NCI-H2029 (cell line): ENCODE data around the gene SYT12.
"Not testable (repeated sequence)": the region's sequence is repeated elsewhere in the genome, so short reads cannot be mapped to it uniquely, and the experiment has no call there.

Experiments
- DNase-seq: peaks from one replicate; lab custom pipeline; 2025; lab: John Stamatoyannopoulos, UW

Gene SYT12

DNA sequence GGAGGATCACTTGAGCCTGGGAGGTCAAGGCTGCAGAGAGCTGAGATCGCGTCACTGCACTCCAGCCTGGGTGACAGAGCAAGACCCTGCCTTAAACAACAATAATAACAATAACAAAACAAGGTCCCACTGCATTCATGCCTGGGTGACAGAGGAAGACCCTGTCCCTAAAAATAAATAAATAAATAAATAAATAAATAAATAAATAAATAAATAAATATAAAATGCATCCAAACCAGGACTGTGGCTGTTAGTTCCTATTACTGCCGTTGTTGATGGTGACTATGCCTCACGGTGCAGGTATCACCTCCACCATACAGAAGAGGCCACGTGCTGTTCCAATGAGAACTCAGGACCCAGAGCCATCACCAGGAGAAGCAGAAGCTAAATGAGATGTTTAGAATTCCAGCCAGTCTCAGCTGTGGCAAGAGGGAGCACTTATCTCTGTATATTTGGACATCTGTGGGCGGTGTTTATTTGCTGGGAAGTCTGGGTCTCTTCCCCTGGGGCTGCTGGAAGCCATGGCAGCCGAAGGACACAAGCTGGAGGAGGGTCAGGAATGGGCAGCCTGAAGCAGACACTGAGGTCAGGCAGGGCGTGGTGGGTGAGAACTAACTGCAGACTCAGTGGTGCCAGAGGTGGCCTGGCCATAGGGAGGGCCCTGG is 26.2 kb upstream of the SYT12 start:
- no peak for DNase-seq

DNA sequence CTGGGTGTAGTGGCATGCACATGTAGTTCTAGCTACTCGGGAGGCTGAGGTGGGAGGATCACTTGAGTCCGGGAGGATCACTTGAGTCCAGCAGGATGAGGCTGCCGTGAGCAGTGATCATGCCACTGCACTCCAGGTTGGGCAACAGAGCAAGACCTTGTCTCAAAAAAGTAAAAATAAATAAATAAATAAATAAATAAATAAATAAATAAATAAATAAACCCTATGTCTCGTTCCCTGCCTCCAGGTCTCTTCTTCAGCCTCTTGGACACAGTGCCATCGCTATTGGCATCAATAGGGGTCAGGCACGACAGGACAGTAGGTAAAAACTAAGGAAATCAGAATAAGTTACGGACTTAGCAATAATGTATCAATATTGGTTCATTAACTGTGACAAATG is 23.4 kb upstream of the SYT12 start:
- no peak for DNase-seq

DNA sequence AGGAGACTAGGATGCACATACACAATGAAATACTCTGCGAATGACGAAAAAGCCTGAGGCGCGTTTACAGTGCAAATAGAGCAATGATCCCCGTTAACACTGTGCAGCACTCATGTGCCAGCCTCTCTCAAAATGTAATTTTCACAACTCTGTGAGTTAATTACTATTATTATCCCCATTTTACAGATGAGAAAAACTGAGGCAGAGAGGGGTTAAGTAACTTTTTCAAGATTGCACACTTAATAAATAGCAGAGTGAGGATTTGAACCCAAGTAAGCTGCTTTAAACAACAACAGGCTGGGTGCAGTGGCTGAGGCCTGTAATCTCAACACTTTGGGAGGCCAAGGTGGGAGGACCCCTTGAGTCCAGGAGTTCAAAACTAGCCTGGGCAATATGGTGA is 21.6 kb upstream of the SYT12 start:
- DNase-seq: no peak

DNA sequence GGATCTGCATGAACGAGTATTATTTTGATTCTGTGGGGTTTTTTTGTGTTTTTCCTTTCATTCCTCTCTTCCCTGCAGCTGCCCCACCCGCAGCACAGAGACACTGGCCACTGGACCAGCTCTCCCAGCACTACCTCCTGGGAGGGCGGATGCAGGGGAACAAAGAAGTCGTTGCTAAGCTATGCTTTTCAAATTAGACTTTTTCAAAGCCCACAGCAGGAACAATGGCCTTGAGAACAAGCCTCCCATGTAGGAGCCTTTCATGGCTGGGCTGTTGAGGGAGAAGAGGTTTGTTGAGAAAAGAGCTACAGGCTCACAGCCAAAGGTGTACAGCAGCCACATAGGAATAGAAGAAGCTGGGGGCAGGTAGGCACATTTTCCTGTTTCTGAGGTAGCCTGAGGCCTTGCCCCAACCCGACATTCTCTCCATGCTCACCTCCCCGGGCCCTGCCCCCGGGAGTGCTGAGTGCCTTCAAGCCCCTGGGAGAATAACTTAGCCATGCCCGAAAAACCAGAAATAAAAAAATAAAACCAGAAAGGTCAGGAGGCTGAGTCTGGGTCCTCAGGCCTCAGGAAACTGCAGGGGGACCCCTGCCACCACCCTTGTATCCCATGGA is 20.5 kb upstream of the SYT12 start:
- no peak for DNase-seq

DNA sequence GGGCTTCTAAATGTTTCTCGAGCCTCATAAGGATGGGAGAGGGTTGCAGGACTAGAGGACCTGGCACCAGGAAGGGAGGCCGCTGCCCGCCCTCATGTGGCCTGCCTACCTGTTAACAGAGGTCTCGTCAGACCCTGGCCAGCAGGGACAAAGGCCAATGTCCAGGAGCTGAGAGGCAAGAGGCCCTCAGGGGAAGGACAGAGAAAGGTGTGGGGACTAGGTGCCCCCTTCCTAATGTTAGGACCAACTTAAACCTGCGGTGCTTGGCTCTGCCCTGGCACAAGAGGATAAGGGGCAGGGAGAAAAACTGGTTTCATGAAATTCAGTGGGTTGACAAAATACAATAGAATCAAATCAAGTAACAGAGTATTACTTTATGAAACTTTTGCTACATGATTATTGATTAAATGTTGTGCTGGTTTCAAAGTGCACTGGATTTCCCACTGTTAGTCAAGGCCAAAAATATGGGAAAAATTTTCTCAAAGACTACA is 20.0 kb upstream of the SYT12 start:
- DNase-seq: no peak

DNA sequence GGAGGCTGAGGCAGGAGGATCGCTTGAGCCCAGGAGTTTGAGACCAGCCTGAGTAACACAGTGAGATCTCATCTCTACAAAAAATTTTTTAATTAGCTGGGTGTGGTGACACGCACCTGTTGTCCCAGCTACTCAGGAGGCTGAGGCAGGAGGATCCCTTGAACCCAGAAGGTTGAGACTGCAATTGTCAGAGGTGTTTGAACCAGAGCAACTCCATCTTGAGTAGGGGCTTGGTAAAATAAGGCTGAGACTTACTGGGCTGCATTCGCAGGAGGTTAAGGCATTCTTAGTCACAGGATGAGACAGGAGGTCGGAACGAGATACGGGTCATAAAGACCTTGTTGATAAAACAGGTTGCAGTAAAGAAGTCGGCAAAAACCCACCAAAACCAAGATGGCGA is 17.7 kb upstream of the SYT12 start:
- not testable (repeated sequence) for DNase-seq

DNA sequence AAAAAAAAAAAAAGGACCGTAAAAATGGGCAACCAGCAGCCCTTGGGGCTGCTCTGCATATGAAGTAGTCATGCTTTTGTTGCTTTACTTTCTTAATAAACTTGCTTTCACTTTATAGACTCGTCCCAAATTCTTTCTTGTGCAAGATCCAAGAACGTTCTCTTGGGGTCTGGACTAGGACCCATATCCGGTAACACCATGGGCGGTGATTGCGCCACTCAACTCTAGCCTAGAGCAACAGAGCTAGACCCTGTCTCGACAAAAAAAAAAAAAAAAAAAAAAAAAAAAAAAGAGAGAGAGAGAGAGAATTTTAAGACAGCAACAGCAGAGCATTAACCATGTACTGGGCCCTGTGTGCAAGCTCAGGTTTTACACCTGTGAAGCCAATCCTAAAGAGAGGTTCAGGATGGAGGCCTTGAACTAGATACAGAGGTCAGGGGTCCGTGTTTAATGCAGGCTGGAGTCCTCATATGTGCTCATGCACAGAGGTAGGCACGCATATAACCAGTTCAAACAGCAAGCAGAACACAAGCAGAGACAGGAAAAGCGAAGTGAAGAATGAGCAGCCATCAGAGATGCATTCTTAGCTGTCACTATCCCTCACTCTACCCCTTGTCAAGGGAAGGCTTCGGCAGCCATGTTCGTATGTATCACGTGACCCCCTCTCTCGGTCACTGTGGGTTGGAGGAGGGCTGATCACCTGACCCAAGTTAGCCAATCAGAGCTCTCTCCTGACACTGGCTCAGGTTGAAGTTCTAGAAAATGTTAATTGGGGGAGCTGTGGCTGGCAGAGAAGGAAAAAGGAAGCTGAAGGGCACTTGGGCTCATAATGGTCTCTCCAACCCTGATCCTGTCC is 16.7 kb upstream of the SYT12 start:
- peak; percentile 42 for DNase-seq

DNA sequence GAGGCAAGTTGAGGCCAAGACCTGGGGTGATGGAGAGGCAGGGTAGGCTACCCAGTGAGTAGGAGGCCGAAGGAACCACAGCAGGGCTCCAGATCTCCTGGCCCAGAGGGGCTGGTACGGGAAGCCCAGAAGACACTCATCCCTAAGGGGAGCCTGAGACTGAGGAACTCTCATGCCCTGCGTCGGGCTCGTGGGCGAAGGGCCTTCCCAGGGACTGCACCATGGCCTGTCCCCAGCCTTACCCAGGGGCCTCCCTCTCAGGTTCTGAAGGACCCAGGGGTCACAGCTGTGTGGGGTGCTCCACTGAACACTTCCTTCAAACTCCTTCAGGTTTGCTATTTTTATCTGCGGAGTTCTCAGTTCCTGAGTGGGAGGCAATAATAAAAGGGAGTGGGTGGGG is 15.8 kb upstream of the SYT12 start:
- no peak for DNase-seq

DNA sequence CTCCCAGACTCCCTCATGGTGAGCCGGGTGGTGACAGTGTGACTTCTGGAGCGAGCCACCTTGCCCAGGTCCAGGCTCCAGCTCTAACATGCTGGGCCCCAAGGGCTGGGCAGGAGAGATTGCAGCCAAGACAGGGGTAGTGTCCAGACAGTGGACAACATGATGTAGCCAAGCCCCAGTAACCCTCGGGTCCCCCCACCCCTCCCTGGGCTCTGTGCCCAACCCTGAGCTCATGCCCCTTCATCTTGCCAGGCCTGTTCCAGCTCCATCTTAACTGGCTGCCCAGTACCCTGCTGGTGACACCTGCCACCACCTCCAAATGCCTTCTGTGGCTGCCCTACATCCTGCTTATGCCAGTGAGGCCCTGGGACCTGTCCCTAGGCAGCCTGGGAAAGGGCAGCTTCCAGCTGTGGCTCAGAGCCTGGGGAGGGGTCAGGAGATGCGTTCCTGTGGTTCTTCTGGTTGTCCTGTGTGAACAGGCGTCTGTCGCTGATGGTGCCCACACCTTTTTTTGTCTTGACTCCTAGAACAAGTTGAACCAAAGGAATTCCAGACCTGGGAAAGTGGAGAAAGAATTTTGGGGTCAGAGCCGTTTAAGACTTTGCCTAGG is 12.5 kb upstream of the SYT12 start:
- DNase-seq: no peak

DNA sequence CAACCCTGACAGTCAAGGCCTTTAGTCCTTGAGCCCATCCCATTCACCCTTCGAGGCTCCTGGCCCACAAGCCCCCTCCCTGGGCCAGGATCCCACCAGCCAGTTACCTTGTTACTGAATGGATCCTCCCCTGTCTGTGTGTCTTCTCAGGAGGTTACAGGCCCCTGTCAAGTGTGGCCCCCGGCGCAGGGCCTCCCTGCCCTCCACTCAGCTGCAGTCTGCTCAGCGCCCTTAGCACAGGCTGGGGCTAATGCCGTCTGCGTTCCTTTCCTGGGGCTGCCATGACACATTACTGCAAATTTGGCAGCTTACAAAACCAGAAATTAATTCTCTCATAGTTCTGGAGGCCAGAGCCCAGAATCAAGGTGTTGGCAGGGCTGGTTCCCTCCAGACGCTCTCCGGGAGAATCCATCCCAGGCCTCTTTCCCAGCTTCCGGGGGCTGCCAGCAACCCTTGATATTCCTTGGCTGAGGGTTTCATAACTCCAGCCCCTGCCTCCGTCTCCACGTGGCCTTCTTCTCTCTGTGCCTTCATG is 9.4 kb upstream of the SYT12 start:
- DNase-seq: no peak

DNA sequence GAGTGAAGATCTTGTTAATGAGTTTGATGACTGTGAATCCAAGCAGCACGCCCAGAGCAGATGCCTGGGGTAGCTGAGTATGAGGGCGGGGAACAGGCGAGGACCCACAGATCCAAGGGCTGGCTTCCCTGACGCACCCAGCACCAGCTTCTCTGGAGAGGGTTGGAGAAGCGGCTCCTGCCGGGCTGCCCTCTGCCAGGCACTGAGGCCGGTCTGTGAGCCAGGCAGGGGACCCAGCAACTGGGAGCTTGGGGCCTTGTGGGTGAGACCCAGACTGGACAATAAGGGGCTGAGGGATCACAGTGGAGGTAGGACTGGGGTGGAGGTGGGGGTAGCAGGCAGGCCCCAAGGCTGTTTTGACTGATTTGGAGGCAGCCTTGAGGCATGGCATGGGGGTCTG is 8.6 kb upstream of the SYT12 start:
- no peak for DNase-seq

DNA sequence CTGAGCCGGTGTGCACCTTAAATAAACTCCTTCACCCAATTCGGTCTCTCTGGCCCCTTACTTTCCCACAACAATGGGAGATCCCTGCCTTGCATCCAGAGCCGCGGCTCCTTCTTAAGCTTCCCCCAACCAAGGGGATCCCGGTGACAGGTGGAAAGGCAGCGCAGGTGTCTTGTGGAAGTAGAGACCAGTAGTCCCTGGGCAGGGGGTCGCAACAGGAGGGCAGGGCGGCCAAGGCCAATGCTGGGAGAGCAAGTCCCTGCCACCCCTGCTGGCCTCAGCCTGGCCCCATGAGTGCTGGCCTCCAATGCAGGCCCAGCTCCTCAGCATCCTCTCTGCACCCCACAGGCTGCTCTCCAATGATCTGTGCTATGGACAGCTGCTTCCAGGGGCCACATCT is 7.9 kb upstream of the SYT12 start:
- no peak for DNase-seq

DNA sequence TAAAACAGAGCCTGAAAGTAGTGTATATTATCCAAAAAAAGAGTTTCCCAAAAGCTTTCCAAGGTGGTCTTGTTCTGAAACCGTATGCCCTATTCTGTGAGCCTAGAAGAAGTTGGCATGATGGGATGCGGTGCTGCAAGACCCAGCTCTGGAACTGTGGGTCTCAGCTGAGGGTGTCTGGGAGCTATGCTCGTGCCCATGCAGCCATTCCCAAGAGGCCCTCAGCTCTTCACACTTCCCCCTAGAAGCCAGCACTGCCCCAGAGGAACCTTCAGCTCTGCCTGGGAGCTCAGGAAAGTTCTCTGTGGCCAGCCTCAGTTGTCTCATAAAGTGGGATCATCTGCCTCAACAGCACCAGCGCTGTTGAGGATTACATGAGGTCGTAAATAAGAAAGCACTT is 6.4 kb upstream of the SYT12 start:
- no peak for DNase-seq

DNA sequence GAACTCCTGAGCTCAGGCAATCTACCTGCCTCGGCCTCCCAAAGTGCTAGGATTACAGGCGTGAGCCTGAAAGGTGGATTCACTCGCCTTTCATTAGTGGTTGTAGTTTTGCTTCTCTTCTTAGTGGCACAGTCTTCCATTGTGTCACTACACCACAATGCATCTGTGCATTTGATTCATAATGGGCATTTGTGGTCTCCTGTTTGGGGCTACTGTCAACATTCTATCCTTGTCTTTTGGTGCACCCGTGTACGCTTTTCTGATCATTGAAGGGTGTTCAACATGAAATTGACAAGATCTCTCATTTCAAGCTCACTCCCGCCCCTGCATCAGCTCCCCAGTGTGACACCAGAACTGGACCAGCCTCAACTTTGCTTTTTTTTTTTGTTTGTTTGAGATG is 2.0 kb upstream of the SYT12 start:
- DNase-seq: no peak

DNA sequence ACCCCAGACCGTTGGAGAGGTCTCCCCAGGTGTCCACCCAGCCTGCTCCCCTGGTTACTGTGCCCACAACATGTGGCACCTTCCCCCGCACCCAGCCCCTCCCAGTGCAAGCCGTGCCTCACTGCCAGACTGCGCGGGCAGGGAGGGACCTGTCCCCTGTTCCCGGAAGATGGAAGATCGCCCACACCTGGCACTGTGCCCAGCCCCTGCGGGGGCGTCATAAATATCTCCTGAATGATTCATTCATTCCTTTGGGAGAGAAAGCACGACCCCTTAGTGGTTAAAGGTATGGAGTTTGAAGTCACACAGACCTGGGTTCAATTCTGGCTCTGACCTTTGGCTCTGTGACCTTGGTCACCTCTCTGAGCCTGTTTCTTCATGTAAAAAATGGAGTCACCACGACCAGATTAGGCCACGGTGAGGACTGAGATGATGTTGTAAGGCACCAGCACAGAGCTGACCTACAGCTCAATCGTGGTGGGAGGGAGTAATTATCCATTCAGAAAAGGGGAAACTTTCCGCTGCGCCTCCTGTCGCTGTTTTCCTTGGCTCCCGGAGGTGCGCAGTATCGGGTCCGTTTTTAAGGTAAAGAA is 497 bp upstream of the SYT12 start:
- no peak for DNase-seq

DNA sequence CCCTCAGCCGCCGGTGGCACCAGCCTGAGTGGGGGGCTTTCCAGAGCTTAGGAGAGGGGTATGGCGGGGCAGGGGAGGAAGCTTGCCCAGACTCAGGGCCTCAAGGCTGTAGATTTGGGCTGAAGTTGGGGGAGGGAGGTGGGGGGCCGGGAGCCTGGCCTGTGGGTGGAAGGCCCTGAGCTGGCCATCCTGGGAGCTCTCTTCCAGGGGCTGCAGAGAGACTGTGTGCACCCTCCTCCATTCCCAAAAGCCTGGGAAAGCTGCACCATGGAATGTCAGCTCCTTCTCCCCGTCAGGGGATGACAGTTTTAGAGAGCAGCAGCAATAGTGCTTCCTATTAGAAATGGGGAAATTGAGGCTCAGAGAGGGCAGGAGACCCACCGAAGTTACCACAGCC is 1.0 kb downstream of the SYT12 start:
- DNase-seq: no peak

DNA sequence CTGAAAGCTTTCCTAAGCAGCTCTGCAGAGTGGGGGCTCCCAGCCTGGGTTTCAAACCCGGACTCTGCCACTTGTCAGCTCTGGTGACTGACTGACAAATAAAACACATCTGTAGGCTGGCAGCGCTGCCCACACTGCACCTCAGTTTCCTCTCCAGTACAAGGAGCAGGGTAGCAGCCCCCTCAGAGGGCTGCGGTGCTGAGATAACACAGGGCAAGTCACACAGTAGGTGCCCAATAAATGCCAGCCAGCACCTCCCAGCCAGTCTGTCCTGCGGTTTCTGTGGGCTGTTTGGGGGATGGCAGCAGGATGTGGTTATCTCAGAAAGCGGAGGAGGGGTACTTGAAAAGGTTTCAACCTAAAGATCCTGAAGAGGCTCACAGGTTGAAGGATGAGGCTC is 1.5 kb downstream of the SYT12 start:
- no peak for DNase-seq

DNA sequence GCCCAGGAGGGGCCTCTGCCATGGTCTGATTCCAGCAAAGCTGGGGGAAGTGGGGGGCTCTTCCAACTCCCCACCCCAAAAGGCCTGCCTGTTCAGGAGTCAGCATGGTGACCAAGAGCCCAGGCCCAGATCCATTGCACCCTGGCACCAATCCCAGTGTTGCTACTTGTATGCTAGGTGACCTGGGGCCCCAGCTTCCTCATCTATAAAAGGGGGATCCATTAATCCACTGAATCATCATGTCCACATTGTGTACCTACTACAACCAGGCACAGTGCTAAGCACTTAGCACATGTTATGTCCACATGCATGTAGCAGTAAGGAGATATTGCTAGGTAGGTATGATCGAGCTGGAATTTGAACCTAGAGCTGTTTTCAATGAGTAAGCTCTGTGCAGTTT is 2.0 kb downstream of the SYT12 start:
- DNase-seq: no peak

DNA sequence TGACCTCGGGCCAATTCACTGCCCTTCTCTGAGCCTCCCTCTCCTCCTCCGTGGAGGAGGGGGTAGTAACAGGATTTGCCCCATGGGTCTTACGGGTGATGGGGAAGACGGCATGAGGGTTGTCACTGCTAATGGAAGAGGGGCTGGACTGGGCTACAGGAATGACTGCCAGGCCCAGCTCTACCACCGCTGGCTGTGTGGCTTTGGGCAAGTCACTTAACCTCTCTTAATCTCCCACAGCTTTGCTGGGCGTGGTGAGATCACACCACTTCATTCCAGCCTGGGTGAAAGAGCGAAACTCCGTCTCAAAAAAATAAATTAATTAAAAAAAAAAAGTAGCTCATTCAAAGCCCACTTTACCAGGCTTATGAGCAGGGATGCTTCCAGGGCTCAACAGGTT is 2.8 kb downstream of the SYT12 start:
- no peak for DNase-seq

DNA sequence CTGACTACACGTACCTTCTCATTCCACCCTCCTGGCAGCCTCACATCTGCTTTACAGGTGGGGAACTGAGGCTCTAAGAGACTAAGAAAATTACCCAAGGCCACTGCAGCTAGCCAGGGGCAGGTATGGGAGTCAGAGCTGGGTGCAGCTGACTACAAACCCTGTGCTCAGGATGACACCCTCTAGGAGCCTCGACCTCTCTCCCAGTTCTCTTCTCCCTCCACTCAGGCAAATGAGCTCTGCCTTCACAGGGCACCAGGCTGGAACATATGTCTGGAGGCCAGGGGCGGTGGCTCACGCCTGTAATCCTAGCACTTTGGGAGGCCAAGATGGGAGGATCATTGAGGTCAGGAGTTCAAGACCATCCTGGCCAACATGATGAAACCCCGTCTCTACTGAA is 4.0 kb downstream of the SYT12 start:
- DNase-seq: no peak

DNA sequence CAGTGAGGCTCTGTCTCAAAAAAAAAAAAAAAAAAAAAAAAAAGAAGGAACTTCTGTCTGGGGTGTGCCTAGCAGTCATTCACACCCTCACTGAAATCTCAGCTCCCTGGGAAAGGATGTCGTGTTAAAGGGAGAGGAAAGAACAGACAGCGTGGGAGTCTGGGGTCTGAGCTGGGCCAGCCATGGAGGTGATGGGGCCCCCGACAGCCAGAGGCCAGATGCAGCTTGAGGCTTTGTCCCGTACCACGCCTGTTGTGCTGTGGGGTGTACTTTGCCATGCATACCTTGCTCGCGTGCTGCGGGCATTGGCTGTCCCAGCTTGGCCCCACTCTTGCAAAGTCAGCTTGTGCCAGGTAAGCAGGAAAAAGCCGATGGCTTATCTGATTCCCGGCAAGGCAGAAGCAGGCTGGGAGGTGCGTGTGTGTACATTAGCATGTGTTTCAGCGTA is 4.6 kb downstream of the SYT12 start:
- DNase-seq: no peak

DNA sequence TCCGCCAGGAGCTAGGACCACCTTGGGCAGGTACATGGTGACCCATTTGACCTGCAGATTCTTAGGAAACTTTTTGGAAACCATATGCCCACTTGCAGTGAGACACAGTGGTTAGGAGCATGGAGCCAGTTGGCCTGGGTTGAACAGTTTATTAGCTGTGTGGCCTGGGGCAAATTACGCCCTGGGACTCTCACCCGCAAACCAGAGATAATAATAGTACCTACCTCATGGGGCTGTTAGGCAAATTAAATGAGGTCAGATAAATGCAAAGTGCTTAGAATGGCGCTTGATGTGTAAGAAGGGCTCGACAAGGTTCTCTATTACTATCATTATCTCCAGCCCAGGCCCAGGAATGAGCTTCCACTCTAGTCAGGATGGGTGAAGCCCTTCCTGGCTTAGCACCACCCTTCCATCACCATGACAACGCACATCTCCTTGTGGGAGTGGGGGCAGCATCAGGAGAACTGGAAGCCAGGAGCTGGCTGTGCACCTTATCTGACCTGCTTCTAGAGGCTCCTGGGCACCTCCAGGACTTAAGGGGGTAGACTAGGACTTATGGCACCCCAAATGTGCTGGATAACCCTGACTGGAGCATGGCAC is 5.1 kb downstream of the SYT12 start:
- no peak for DNase-seq
